H1 (cell line): Measurements from ENCODE around the gene HSCB. TPM values are rescaled to one million over a fixed set of nuclear protein-coding genes. Genes with fewer than 3 reads are reported as not detected.

ENCODE experiments used
- CTCF ChIA-PET: fragments of 300-600 bp; sonication (Branson Sonifier 250); formaldehyde crosslinking; loops from one replicate; lab custom pipeline; 2021; ENCODE audit not compliant: partially characterized antibody; lab: Charles Lee
- POLR2A ChIA-PET: fragments of 300-600 bp; sonication (Branson Sonifier 250); formaldehyde crosslinking; loops from one replicate; lab custom pipeline; 2021; ENCODE audit warnings: inconsistent platforms; ENCODE audit not compliant: partially characterized antibody; lab: Charles Lee
- DNase-seq, 2 experiments: peaks; one replicate each; pipeline versions ENCODE4 v3.0.0 to v3.0.0-alpha.2; 2010 to 2022; ENCODE audit warnings: low spot score in 2 of 2, low read depth in 1 of 2, mixed read lengths in 1 of 2
- FAIRE-seq: peaks from 2 replicates; lab custom pipeline; 2011; peaks lifted over from hg19 to GRCh38; lab: Jason Lieb, UNC
- H2AFZ ChIP-seq: 2 replicates; pipeline ENCODE4 v1.8.1; 2012; ENCODE audit warnings: low read length, inconsistent platforms
- H2AK5ac ChIP-seq: 2 replicates; pipeline ENCODE4 v1.6.1; 2013; ENCODE audit warnings: low read depth, low read length
- H2BK120ac ChIP-seq: replicated peaks from 2 replicates; pipeline ENCODE3; 2013; ENCODE audit warnings: low read depth, low read length, inconsistent platforms
- H2BK12ac ChIP-seq: 2 replicates; pipeline ENCODE4 v1.6.1; 2013; ENCODE audit warnings: low read depth, low read length
- H2BK15ac ChIP-seq: 2 replicates; pipeline ENCODE4 v1.6.1; 2013; ENCODE audit warnings: low read length
- H2BK20ac ChIP-seq: 2 replicates; pipeline ENCODE4 v1.6.1; 2013; ENCODE audit warnings: low read length
- H2BK5ac ChIP-seq: 2 replicates; pipeline ENCODE4 v1.6.1; 2013; ENCODE audit warnings: low read depth, low read length
- H3K14ac ChIP-seq: 2 replicates; pipeline ENCODE4 v1.6.1; 2013; ENCODE audit warnings: inconsistent platforms; ENCODE audit not compliant: insufficient read length
- H3K18ac ChIP-seq: 2 replicates; pipeline ENCODE4 v1.6.1; 2013; ENCODE audit warnings: low read length; ENCODE audit errors: extremely low read depth
- H3K23ac ChIP-seq: 2 replicates; pipeline ENCODE4 v1.6.1; 2013; ENCODE audit warnings: inconsistent platforms; ENCODE audit not compliant: insufficient read length
- H3K23me2 ChIP-seq: 2 replicates; pipeline ENCODE4 v1.6.1; 2013; ENCODE audit warnings: low read depth, low read length
- H3K27ac ChIP-seq: 2 replicates; pipeline ENCODE4 v1.6.1; 2011; ENCODE audit warnings: low read depth, low read length, inconsistent platforms
- H3K27me3 ChIP-seq, 4 experiments: replicated peaks in 1 of 4; 1 replicate in 1 of 4; 2 replicates in 3 of 4; pipeline versions ENCODE4 v1.6.1 to v1.8.1; 2011 to 2013; ENCODE audit warnings: low read length in 3 of 4, mild to moderate bottlenecking in 3 of 4, inconsistent platforms in 2 of 4, mixed read lengths in 2 of 4, moderate library complexity in 1 of 4; ENCODE audit not compliant: control insufficient read depth in 3 of 4, insufficient read depth in 3 of 4; ENCODE audit errors: extremely low read depth in 1 of 4
- H3K36me3 ChIP-seq, 4 experiments: 2 replicates each; pipeline versions ENCODE4 v1.6.1 to v1.8.1; 2011 to 2013; ENCODE audit warnings: mild to moderate bottlenecking in 4 of 4, low read length in 3 of 4, moderate library complexity in 2 of 4, control low read depth in 1 of 4, inconsistent platforms in 1 of 4; ENCODE audit not compliant: insufficient read depth in 4 of 4, control insufficient read depth in 2 of 4
- H3K4ac ChIP-seq: replicated peaks from 2 replicates; pipeline ENCODE3; 2013; ENCODE audit warnings: low read length, low read depth, mixed read lengths, inconsistent platforms; ENCODE audit not compliant: insufficient read length
- H3K4me1 ChIP-seq, 4 experiments: replicated peaks in 1 of 4; 1 replicate in 1 of 4; 2 replicates in 3 of 4; pipeline versions ENCODE4 v1.6.1 to v1.8.1; 2011 to 2013; ENCODE audit warnings: low read length in 3 of 4, inconsistent platforms in 2 of 4, mixed read lengths in 1 of 4; ENCODE audit not compliant: insufficient read depth in 4 of 4, control insufficient read depth in 3 of 4
- H3K4me2 ChIP-seq, 2 experiments: 2 replicates each; pipeline versions ENCODE4 v1.6.1 to v1.8.1; 2011 to 2013; ENCODE audit warnings: low read depth in 2 of 2, low read length in 2 of 2, control low read depth in 1 of 2, inconsistent platforms in 1 of 2, mild to moderate bottlenecking in 1 of 2; ENCODE audit not compliant: insufficient read depth in 1 of 2
- H3K4me3 ChIP-seq, 4 experiments: fragments of 200-600, 300-600 bp in 1 of 4; sonication (generic), shearing (Covaris generic), sonication (Bioruptor Twin) in 1 of 4; 2 replicates each; pipeline versions ENCODE4 v1.5.1 to v1.8.1; 2011 to 2016; ENCODE audit warnings: low read length in 4 of 4, low read depth in 3 of 4, control low read depth in 2 of 4, inconsistent platforms in 2 of 4, mild to moderate bottlenecking in 2 of 4, mixed read lengths in 1 of 4, moderate library complexity in 1 of 4; ENCODE audit not compliant: insufficient read depth in 2 of 4; ENCODE audit errors: extremely low read depth in 1 of 4
- H3K56ac ChIP-seq: replicated peaks from 2 replicates; pipeline ENCODE3; 2013; ENCODE audit warnings: low read depth, mild to moderate bottlenecking, mixed read lengths, low read length, inconsistent platforms; ENCODE audit not compliant: insufficient read length
- H3K79me1 ChIP-seq: 2 replicates; pipeline ENCODE4 v1.6.1; 2013; ENCODE audit warnings: low read depth, low read length, control low read depth
- H3K79me2 ChIP-seq, 2 experiments: 2 replicates each; pipeline versions ENCODE4 v1.6.1 to v1.8.1; 2012 to 2013; ENCODE audit warnings: low read length in 2 of 2, mild to moderate bottlenecking in 2 of 2, inconsistent platforms in 1 of 2; ENCODE audit not compliant: insufficient read depth in 2 of 2, control insufficient read depth in 1 of 2
- H3K9ac ChIP-seq, 4 experiments: replicated peaks in 1 of 4; 1 replicate in 1 of 4; 2 replicates in 3 of 4; pipeline versions ENCODE4 v1.6.1 to v1.8.1; 2011 to 2013; ENCODE audit warnings: low read depth in 3 of 4, low read length in 3 of 4, control low read depth in 2 of 4, mild to moderate bottlenecking in 2 of 4, moderate library complexity in 2 of 4, inconsistent platforms in 1 of 4; ENCODE audit errors: extremely low read depth in 1 of 4
- H3K9me3 ChIP-seq, 2 experiments: 2 replicates each; pipeline versions ENCODE4 v1.6.1 to v1.8.1; 2012 to 2013; ENCODE audit warnings: mild to moderate bottlenecking in 2 of 2, moderate library complexity in 2 of 2, control low read depth in 1 of 2, inconsistent platforms in 1 of 2, low read depth in 1 of 2, low read length in 1 of 2, mixed read lengths in 1 of 2; ENCODE audit not compliant: insufficient read depth in 2 of 2
- H4K20me1 ChIP-seq, 2 experiments: replicated peaks in 1 of 2; 2 replicates each; pipeline versions ENCODE3 to v1.8.1; 2011 to 2013; ENCODE audit warnings: inconsistent platforms in 2 of 2, low read length in 2 of 2, mild to moderate bottlenecking in 1 of 2; ENCODE audit not compliant: insufficient read depth in 2 of 2, control insufficient read depth in 1 of 2
- H4K5ac ChIP-seq: 2 replicates; pipeline ENCODE4 v1.6.1; 2013; ENCODE audit warnings: low read length, low read depth, mixed read lengths, inconsistent platforms; ENCODE audit not compliant: insufficient read length
- H4K8ac ChIP-seq: 2 replicates; pipeline ENCODE4 v1.8.0; 2013; ENCODE audit warnings: mild to moderate bottlenecking, moderate library complexity, low read length, inconsistent platforms; ENCODE audit not compliant: insufficient read depth; ENCODE audit errors: extremely low read depth
- H4K91ac ChIP-seq: replicated peaks from 2 replicates; pipeline ENCODE3; 2013; ENCODE audit warnings: low read length, mixed read lengths, inconsistent platforms; ENCODE audit not compliant: insufficient read length
- CREB1 ChIP-seq: IDR thresholded peaks from 2 replicates; pipeline ENCODE4 v1.6.1; 2012; ENCODE audit warnings: inconsistent platforms
- EGR1 ChIP-seq: IDR thresholded peaks from 2 replicates; pipeline ENCODE4 v1.6.1; 2011; ENCODE audit warnings: low read depth, low read length, borderline replicate concordance
- EP300 ChIP-seq, 2 experiments: IDR thresholded peaks; 1 replicate in 1 of 2; 2 replicates in 1 of 2; pipeline ENCODE4 v1.6.1; 2011 to 2012; ENCODE audit warnings: low read depth in 2 of 2, low read length in 2 of 2, mild to moderate bottlenecking in 2 of 2, borderline replicate concordance in 1 of 2, inconsistent platforms in 1 of 2, moderate library complexity in 1 of 2
- JUND ChIP-seq: IDR thresholded peaks from 2 replicates; pipeline ENCODE4 v1.6.1; 2011; ENCODE audit warnings: mild to moderate bottlenecking, improper control_type of control experiment, low read length
- KDM1A ChIP-seq: fragments of 200-600, 300-600 bp; sonication (generic); IDR thresholded peaks from 2 replicates; pipeline ENCODE4 v1.7.1; 2016; ENCODE audit warnings: mild to moderate bottlenecking, low read length, borderline replicate concordance
- POLR2A ChIP-seq, 2 experiments: IDR thresholded peaks; 1 replicate in 1 of 2; 2 replicates in 1 of 2; pipeline ENCODE4 v1.6.1; 2011; ENCODE audit warnings: low read depth in 2 of 2, low read length in 2 of 2, mild to moderate bottlenecking in 2 of 2; ENCODE audit errors: control extremely low read depth in 1 of 2
- RAD21 ChIP-seq, 2 experiments: IDR thresholded peaks in 1 of 2; conservative IDR thresholded peaks in 1 of 2; 2 replicates each; pipeline ENCODE4 v1.6.1; 2011; ENCODE audit warnings: low read depth in 2 of 2, low read length in 2 of 2, improper control_type of control experiment in 1 of 2, inconsistent platforms in 1 of 2, mild to moderate bottlenecking in 1 of 2, moderate library complexity in 1 of 2
- SIN3A ChIP-seq, 2 experiments: IDR thresholded peaks in 1 of 2; conservative IDR thresholded peaks in 1 of 2; 2 replicates each; pipeline ENCODE4 v1.6.1; 2011 to 2012; ENCODE audit warnings: low read length in 2 of 2, improper control_type of control experiment in 1 of 2, low read depth in 1 of 2, mild to moderate bottlenecking in 1 of 2
- SP1 ChIP-seq: IDR thresholded peaks from 2 replicates; pipeline ENCODE4 v1.6.1; 2011; ENCODE audit warnings: low read depth, low read length
- TAF1 ChIP-seq: IDR thresholded peaks from 2 replicates; pipeline ENCODE4 v1.6.1; 2011; ENCODE audit warnings: mild to moderate bottlenecking, low read depth, low read length
- WGBS, 2 experiments: shearing (Covaris generic) in 1 of 2; methylation state at CpG; one replicate each; pipeline versions ENCODE4 v1.1.6 to v1.1.7; 2013 to 2015; ENCODE audit warnings: low lambda C conversion rate in 2 of 2, mixed read lengths in 2 of 2, inconsistent platforms in 1 of 2, low coverage in 1 of 2, missing lambda C conversion rate in 1 of 2; ENCODE audit not compliant: insufficient replicate concordance in 2 of 2, insufficient coverage in 1 of 2, insufficient read length in 1 of 2; ENCODE audit errors: extremely low coverage in 1 of 2, missing lambda C conversion rate in 1 of 2; 5-methylcytosine and 5-hydroxymethylcytosine counted together
- polyA plus RNA-seq, 7 experiments: library from polyadenylated mRNA; depleted of rRNA in 3 of 7; stranded (reverse) in 5 of 7; unstranded in 2 of 7; fragments of >200 nt in 5 of 7; fragments of 200-250 nt in 2 of 7; gene quantifications; 1 replicate in 5 of 7; 2 replicates in 1 of 7; 4 replicates in 1 of 7; pipeline versions ENCODE4 v1.2.1 to v1.2.3, GENCODE V29; 2011 to 2013; ENCODE audit warnings: missing spikeins in 2 of 7, mixed read lengths in 2 of 7
- total RNA-seq: library from RNA; stranded (reverse); fragmentation: NEBNext Ultra II Directional; extraction: Animal tissue kit (Norgen Biotek cat#: 25700); gene quantifications from 2 replicates; pipeline ENCODE4 v1.2.1, GENCODE V29; 2021
- TF ChIP-seq, protein P1 (sequence below): IDR thresholded peaks from 2 replicates; pipeline ENCODE4 v1.6.1; 2011; ENCODE audit warnings: low read length, improper control_type of control experiment
- TF ChIP-seq, protein P2 (sequence below): IDR thresholded peaks from 2 replicates; pipeline ENCODE4 v1.6.1; 2012; ENCODE audit warnings: inconsistent platforms

Gene HSCB
- total and polyA plus RNA-seq, 2 of the 8 experiments (the other 6 are each of a cell fraction or from before 2014, with no cell fraction given), result 14.7 to 16.6 TPM

DNA sequence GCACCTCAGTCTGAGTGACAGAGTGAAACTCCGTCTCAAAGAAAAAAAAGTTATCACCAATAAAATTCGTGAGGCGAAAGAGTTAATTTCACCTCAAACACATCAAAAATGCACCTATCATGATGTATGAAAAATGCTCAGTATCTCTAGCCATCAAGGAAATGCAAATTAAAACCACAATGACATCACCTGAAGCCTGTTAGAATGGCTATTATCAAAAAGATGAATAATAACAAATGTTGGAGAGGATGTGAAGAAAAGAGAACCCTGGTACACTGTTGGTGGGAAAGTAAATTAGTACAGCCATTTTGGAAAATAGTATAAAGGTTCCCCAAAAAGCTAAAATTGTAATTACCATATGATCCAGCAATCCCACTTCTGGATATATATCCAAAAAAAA, 23.8 kb upstream of the HSCB start:
- Histone ChIP-seq H3K56ac (no peak overlapping the region), H4K91ac (no peak overlapping the region), H3K36me3 (peaks cover 0 to 22% (median 17%) of the 10 kb centered on the region in 4 experiments; a peak in 7 of 8 replicates), H3K4me1 (no peaks in the 10 kb centered on the region), H3K27ac (no peak overlapping the region), H3K4me2 (no peak overlapping the region), H2BK12ac (no peak overlapping the region), H3K9ac (no peak overlapping the region), H2AK5ac (no peak overlapping the region), H3K18ac (no peak overlapping the region), H2BK20ac (no peak overlapping the region), H3K4ac (no peak overlapping the region), H3K79me1 (no peaks in the 10 kb centered on the region), H4K8ac (no peak overlapping the region), H4K5ac (no peak overlapping the region), H3K23me2 (no peaks in the 10 kb centered on the region), H3K23ac (no peak overlapping the region), H3K27me3 (no peaks in the 10 kb centered on the region), H3K79me2 (no peaks in the 10 kb centered on the region), H2BK5ac (no peak overlapping the region), H3K4me3 (no peak overlapping the region), H3K9me3 (no peaks in the 10 kb centered on the region), H4K20me1 (no peaks in the 10 kb centered on the region), H2BK15ac (no peak overlapping the region), H3K14ac (no peak overlapping the region), H2BK120ac (no peak overlapping the region), H2AFZ (no peak overlapping the region)
- FAIRE-seq, result no peak
- DNase-seq, result no peak
- 91% methylated on average over 3 of the region's 3 CpGs; no CpG with 5 or more reads in 1 of the 2 experiments for WGBS, 2 experiments
- CTCF ChIA-PET, result interaction anchor here (0.6 to 1.4 kb wide), 2 partner anchors 111 to 331 kb away, joined by 3 read pairs; no protein-coding TSS in a partner anchor
- POLR2A ChIA-PET, result interaction anchor here (0.6 kb wide), 1 partner anchor 18 kb away, joined by 3 read pairs; no protein-coding TSS in a partner anchor
- TF ChIP-seq POLR2A (IDR thresholded peaks at IDR 0.05; ENCODE audit: control extremely low read depth in 1 of 2, low read depth in 2 of 2, low read length in 2 of 2), result no peak
- TF ChIP-seq, protein P1, sequence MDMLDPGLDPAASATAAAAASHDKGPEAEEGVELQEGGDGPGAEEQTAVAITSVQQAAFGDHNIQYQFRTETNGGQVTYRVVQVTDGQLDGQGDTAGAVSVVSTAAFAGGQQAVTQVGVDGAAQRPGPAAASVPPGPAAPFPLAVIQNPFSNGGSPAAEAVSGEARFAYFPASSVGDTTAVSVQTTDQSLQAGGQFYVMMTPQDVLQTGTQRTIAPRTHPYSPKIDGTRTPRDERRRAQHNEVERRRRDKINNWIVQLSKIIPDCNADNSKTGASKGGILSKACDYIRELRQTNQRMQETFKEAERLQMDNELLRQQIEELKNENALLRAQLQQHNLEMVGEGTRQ, result no peak
- no peak for TF ChIP-seq EP300 (IDR thresholded peaks at IDR 0.05; ENCODE audit: borderline replicate concordance in 1 of 2, low read depth in 2 of 2, low read length in 2 of 2)
- TF ChIP-seq SIN3A (conservative IDR thresholded peaks at IDR 0.05 in 1 of 2, IDR thresholded peaks at IDR 0.05 in 1 of 2; ENCODE audit: low read depth in 1 of 2, low read length in 2 of 2), result no peak
- no peak for TF ChIP-seq TAF1
- TF ChIP-seq RAD21 (IDR thresholded peaks at IDR 0.05 in 1 of 2, conservative IDR thresholded peaks at IDR 0.05 in 1 of 2; ENCODE audit: low read depth in 2 of 2, low read length in 2 of 2), result no peak
- TF ChIP-seq CREB1, result no peak
- TF ChIP-seq, protein P2, sequence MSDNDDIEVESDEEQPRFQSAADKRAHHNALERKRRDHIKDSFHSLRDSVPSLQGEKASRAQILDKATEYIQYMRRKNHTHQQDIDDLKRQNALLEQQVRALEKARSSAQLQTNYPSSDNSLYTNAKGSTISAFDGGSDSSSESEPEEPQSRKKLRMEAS, result no peak
- no peak for TF ChIP-seq JUND
- no peak for TF ChIP-seq SP1
- TF ChIP-seq EGR1, result no peak
- TF ChIP-seq KDM1A, result no peak
